ENCODE results near the gene CMTR2. TPM values are rescaled to one million over a fixed set of nuclear protein-coding genes. Genes with fewer than 3 reads are reported as not detected.

CMTR2 gene
- total and polyA plus RNA-seq, 2 experiments from 2014 or later = 13.7 to 29.1 TPM

- no peak overlapping the region for H3K27ac ChIP-seq
- peaks cover 7% of the 10 kb centered on the region for H3K4me1 ChIP-seq (ENCODE audit: insufficient read depth)
- peaks cover 22% of the 10 kb centered on the region for H3K36me3 ChIP-seq (ENCODE audit: low read depth)
- peak overlapping the region; percentile 93 for H3K4me3 ChIP-seq
- peak overlapping the region; percentile 92 for H3K9ac ChIP-seq
- H3K9me2 ChIP-seq (ENCODE audit: insufficient read depth) = peaks cover 4% of the 10 kb centered on the region; the same call in 1 of the 2 replicates
- peak overlapping the region; percentile 94 for H3K4me2 ChIP-seq (ENCODE audit: unreplicated experiment)
- peaks cover 52% of the 10 kb centered on the region for H3K79me2 ChIP-seq (ENCODE audit: insufficient read depth)
- 76 to 80% methylated on average over 3 of the region's 3 CpGs for WGBS, 2 experiments (ENCODE audit: low coverage in 1 of 2, low lambda C conversion rate in 2 of 2, missing lambda C conversion rate in 2 of 2)
- no peaks in the 10 kb centered on the region for H4K20me1 ChIP-seq (ENCODE audit: insufficient read depth)
- no peaks in the 10 kb centered on the region for H3K27me3 ChIP-seq (replicated peaks; ENCODE audit: insufficient read depth)
- H3F3A ChIP-seq (ENCODE audit: insufficient read depth) = peaks cover 4% of the 10 kb centered on the region; the same call in 1 of the 2 replicates
- no peaks in the 10 kb centered on the region for H3K9me3 ChIP-seq (ENCODE audit: low read depth)
- in situ Hi-C loops (cut with MboI) = no loop called here
- no peak overlapping the region for H2AFZ ChIP-seq
- TF ChIP-seq EZH2phosphoT487 (IDR thresholded peaks at IDR 0.05; ENCODE audit: insufficient read depth, low read depth) (no peak), EZH2 (IDR thresholded peaks at IDR 0.05; ENCODE audit: insufficient read depth, poor library complexity, severe bottlenecking) (no peak)
- peak; percentile 14 for DNase-seq
Observed at GRCh38 chr16:71287911-71288310, 1.3 kb downstream of the CMTR2 start.

GRCh38 chr16:71287454-71287853 is 1.7 kb downstream of the CMTR2 start:
- H3K4me3 ChIP-seq = no peak overlapping the region
- H3K9ac ChIP-seq = no peak overlapping the region
- in situ Hi-C loops (cut with MboI) = no loop called here
- TF ChIP-seq EZH2phosphoT487 (IDR thresholded peaks at IDR 0.05; ENCODE audit: insufficient read depth, low read depth) = no peak
- H3K9me2 ChIP-seq (ENCODE audit: insufficient read depth) = peaks cover 4% of the 10 kb centered on the region; the same call in 1 of the 2 replicates
- no peak overlapping the region for H3K4me2 ChIP-seq (ENCODE audit: unreplicated experiment)
- H4K20me1 ChIP-seq (ENCODE audit: insufficient read depth) = no peaks in the 10 kb centered on the region
- no peak for DNase-seq
- no peak overlapping the region for H2AFZ ChIP-seq
- H3F3A ChIP-seq (ENCODE audit: insufficient read depth) = peaks cover 4% of the 10 kb centered on the region; the same call in 1 of the 2 replicates
- peaks cover 22% of the 10 kb centered on the region for H3K36me3 ChIP-seq (ENCODE audit: low read depth)
- no peak overlapping the region for H3K27ac ChIP-seq
- 93 to 100% methylated on average over 2 of the region's 2 CpGs for WGBS, 2 experiments (ENCODE audit: low coverage in 1 of 2, low lambda C conversion rate in 2 of 2, missing lambda C conversion rate in 2 of 2)
- H3K79me2 ChIP-seq (ENCODE audit: insufficient read depth) = peaks cover 53% of the 10 kb centered on the region
- no peaks in the 10 kb centered on the region for H3K9me3 ChIP-seq (ENCODE audit: low read depth)
- peaks cover 7% of the 10 kb centered on the region for H3K4me1 ChIP-seq (ENCODE audit: insufficient read depth)
- H3K27me3 ChIP-seq (replicated peaks; ENCODE audit: insufficient read depth) = no peaks in the 10 kb centered on the region

DNA sequence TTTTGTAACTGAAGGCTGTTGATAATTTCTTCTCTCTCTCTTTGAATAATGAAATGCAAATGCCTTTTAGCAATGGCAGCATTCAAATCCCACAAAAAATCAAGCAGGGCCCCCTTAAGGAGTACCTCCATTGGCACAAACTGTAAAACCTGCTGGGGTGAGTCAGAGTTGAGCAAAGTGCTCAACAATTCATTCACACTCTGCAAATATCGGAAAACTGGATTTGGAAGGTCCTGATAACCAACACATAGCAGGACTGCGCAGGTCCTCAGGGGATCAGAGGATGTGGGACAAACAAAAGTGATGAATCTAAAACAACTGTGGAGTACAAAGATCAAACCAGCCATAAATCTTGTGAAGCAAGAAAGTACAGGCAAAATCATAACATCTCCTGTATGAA is 5.6 kb downstream of the CMTR2 start:
- no peaks in the 10 kb centered on the region; the same call in 1 of the 2 replicates for H4K20me1 ChIP-seq (ENCODE audit: insufficient read depth)
- no peak overlapping the region for H2AFZ ChIP-seq
- H3K9me2 ChIP-seq (ENCODE audit: insufficient read depth) = peaks cover 4% of the 10 kb centered on the region; the same call in 1 of the 2 replicates
- no peak overlapping the region for H3K4me3 ChIP-seq
- no peaks in the 10 kb centered on the region for H3K27me3 ChIP-seq (replicated peaks; ENCODE audit: insufficient read depth)
- no peak overlapping the region for H3K27ac ChIP-seq
- WGBS, 2 experiments (ENCODE audit: low coverage in 1 of 2, low lambda C conversion rate in 2 of 2, missing lambda C conversion rate in 2 of 2) = 94 to 95% methylated on average over 2 of the region's 2 CpGs
- no peaks in the 10 kb centered on the region for H3K9me3 ChIP-seq (ENCODE audit: low read depth)
- in situ Hi-C loops (cut with MboI) = no loop called here
- no peak for DNase-seq
- peaks cover 52% of the 10 kb centered on the region for H3K79me2 ChIP-seq (ENCODE audit: insufficient read depth)
- TF ChIP-seq EZH2 (IDR thresholded peaks at IDR 0.05; ENCODE audit: insufficient read depth, poor library complexity, severe bottlenecking) (no peak), EZH2phosphoT487 (IDR thresholded peaks at IDR 0.05; ENCODE audit: insufficient read depth, low read depth) (no peak)
- H3K9ac ChIP-seq = no peak overlapping the region
- H3K4me1 ChIP-seq (ENCODE audit: insufficient read depth) = peaks cover 7% of the 10 kb centered on the region
- no peak overlapping the region for H3K4me2 ChIP-seq (ENCODE audit: unreplicated experiment)
- H3F3A ChIP-seq (ENCODE audit: insufficient read depth) = no peaks in the 10 kb centered on the region
- peaks cover 22% of the 10 kb centered on the region for H3K36me3 ChIP-seq (ENCODE audit: low read depth)

DNA sequence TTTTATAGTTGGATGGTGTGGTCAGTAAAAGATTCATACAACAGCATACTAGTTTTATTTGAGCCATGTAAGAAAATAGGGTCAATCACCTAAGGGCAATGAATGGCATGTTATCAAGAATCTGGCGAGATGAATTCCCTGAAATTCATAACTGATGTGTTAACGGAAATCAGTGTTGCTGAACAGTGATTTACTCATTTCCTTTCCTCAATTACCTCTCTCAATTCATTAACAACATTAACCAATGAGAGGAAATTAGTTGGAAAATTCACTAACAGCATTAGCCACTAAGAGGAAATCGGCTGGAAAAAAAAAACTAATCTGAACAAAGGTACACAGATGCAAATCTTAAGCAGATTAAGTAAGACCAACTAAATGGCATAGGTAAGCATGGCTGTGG is 6.3 kb downstream of the CMTR2 start:
- H3K9ac ChIP-seq = no peak overlapping the region
- peaks cover 22% of the 10 kb centered on the region for H3K36me3 ChIP-seq (ENCODE audit: low read depth)
- no peaks in the 10 kb centered on the region; the same call in 1 of the 2 replicates for H4K20me1 ChIP-seq (ENCODE audit: insufficient read depth)
- H3K9me2 ChIP-seq (ENCODE audit: insufficient read depth) = peaks cover 4% of the 10 kb centered on the region; the same call in 1 of the 2 replicates
- H3K27me3 ChIP-seq (replicated peaks; ENCODE audit: insufficient read depth) = no peaks in the 10 kb centered on the region
- peaks cover 45% of the 10 kb centered on the region for H3K79me2 ChIP-seq (ENCODE audit: insufficient read depth)
- H3K4me2 ChIP-seq (ENCODE audit: unreplicated experiment) = no peak overlapping the region
- no peak for DNase-seq
- no peak overlapping the region for H2AFZ ChIP-seq
- peaks cover 3% of the 10 kb centered on the region for H3K4me1 ChIP-seq (ENCODE audit: insufficient read depth)
- no peaks in the 10 kb centered on the region for H3F3A ChIP-seq (ENCODE audit: insufficient read depth)
- H3K27ac ChIP-seq = no peak overlapping the region
- WGBS, 2 experiments (ENCODE audit: low coverage in 1 of 2, low lambda C conversion rate in 2 of 2, missing lambda C conversion rate in 2 of 2) = 93 to 98% methylated on average over 3 of the region's 3 CpGs
- TF ChIP-seq EZH2phosphoT487 (IDR thresholded peaks at IDR 0.05; ENCODE audit: insufficient read depth, low read depth) (no peak), EZH2 (IDR thresholded peaks at IDR 0.05; ENCODE audit: insufficient read depth, poor library complexity, severe bottlenecking) (no peak)
- in situ Hi-C loops (cut with MboI) = no loop called here
- no peak overlapping the region for H3K4me3 ChIP-seq
- no peaks in the 10 kb centered on the region for H3K9me3 ChIP-seq (ENCODE audit: low read depth)
